ENCODE measurements around the gene RBBP7. TPM values are rescaled to one million over a fixed set of nuclear protein-coding genes. Genes with fewer than 3 reads are reported as not detected.

The RBBP7 gene
- total RNA-seq, 1 experiment from 2014 or later = 146 TPM

- no peak overlapping the region for H3K4me3 ChIP-seq (replicated peaks in 1 of 2; ENCODE audit: low read depth in 1 of 2, low read length in 2 of 2)
- no peaks in the 10 kb centered on the region for H3K9me2 ChIP-seq (ENCODE audit: insufficient read depth)
- H3K4me2 ChIP-seq (ENCODE audit: low read length) = no peak overlapping the region
- no peak overlapping the region for H2AFZ ChIP-seq (ENCODE audit: low read depth, low read length, poor library complexity, severe bottlenecking)
- TF ChIP-seq EZH2phosphoT487 (IDR thresholded peaks at IDR 0.05; ENCODE audit: borderline replicate concordance) = no peak
- TF ChIP-seq JUND (IDR thresholded peaks at IDR 0.05) = no peak
- TF ChIP-seq CTCF (IDR thresholded peaks at IDR 0.05 in 2 of 3, conservative IDR thresholded peaks at IDR 0.05 in 1 of 3; ENCODE audit: borderline replicate concordance in 1 of 3, insufficient read depth in 1 of 3, low read depth in 2 of 3, low read length in 2 of 3) = no peak
- no peak for TF ChIP-seq ATF3 (IDR thresholded peaks at IDR 0.05)
- no peak for TF ChIP-seq TCF7L2 (IDR thresholded peaks at IDR 0.05; ENCODE audit: borderline replicate concordance, extremely low read depth, insufficient read depth, insufficient read length)
- TF ChIP-seq ZFX (IDR thresholded peaks at IDR 0.05) = no peak
- TF ChIP-seq FOSL1 (IDR thresholded peaks at IDR 0.05; ENCODE audit: low read depth) = no peak
- TF ChIP-seq CBX3 (IDR thresholded peaks at IDR 0.05; ENCODE audit: low read depth) = no peak
- TF ChIP-seq REST (IDR thresholded peaks at IDR 0.05; ENCODE audit: low read depth) = no peak
- no peak for TF ChIP-seq SP1 (IDR thresholded peaks at IDR 0.05; ENCODE audit: low read depth)
- TF ChIP-seq SIN3A (IDR thresholded peaks at IDR 0.05; ENCODE audit: low read depth) = no peak
- TF ChIP-seq EZH2 (IDR thresholded peaks at IDR 0.05) = no peak
- TF ChIP-seq ELF1 (IDR thresholded peaks at IDR 0.05; ENCODE audit: borderline replicate concordance, low read depth) = no peak
- TF ChIP-seq ZBTB33 (IDR thresholded peaks at IDR 0.05; ENCODE audit: extremely low read depth, insufficient replicate concordance, low read length) = no peak
- TF ChIP-seq RAD21 (IDR thresholded peaks at IDR 0.05; ENCODE audit: low read depth) = no peak
- no peak for TF ChIP-seq EGR1 (IDR thresholded peaks at IDR 0.05; ENCODE audit: low read depth)
- no peak for TF ChIP-seq SRF (IDR thresholded peaks at IDR 0.05; ENCODE audit: low read depth)
- no peaks in the 10 kb centered on the region for H3K27me3 ChIP-seq (ENCODE audit: insufficient read depth, low read length)
- intact Hi-C loops (cut with micrococcal nuclease) = no loop called here
- peaks cover 6 to 9% of the 10 kb centered on the region in 2 experiments; a peak in 2 of 4 replicates for H3K36me3 ChIP-seq (ENCODE audit: control insufficient read depth in 1 of 2, insufficient read depth in 2 of 2, low read length in 2 of 2)
- POLR2A ChIA-PET = no interaction called here
- H4K20me1 ChIP-seq (ENCODE audit: insufficient read depth) = no peaks in the 10 kb centered on the region
- no peak for DNase-seq (ENCODE audit: low read depth, low spot score)
- BruUV-seq (replicated peaks) = no TSS peak
- no peaks in the 10 kb centered on the region for H3K9me3 ChIP-seq (ENCODE audit: control insufficient read depth in 1 of 2, insufficient read depth in 1 of 2, low read depth in 1 of 2, low read length in 2 of 2)
- peaks cover 0 to 11% of the 10 kb centered on the region in 2 experiments; a peak in 2 of 4 replicates for H3K4me1 ChIP-seq (ENCODE audit: control insufficient read depth in 1 of 2, insufficient read depth in 2 of 2, low read length in 2 of 2)
- H3K27ac ChIP-seq (ENCODE audit: low read depth, low read length) = no peak overlapping the region
- RAD21 ChIA-PET (ENCODE audit: low non-redundant PET in 1 of 2, low total read pairs in 2 of 2, uncharacterized antibody in 2 of 2, unreplicated experiment in 2 of 2) = no interaction called here
- ATAC-seq = no peak
- H3K79me2 ChIP-seq (ENCODE audit: insufficient read depth, low read length) = peaks cover 2% of the 10 kb centered on the region; the same call in 1 of the 2 replicates
- no peak overlapping the region for H3K9ac ChIP-seq (ENCODE audit: low read length)
- CTCF ChIA-PET = no interaction called here
These were observed 26.8 kb downstream of the RBBP7 start for GRCh38 chrX:16843208-16843909.

Data from HCT116 (cell line).